Amniotic stem cell (primary cell): ENCODE results near the gene ZCCHC7.

Experiments used
- DNase-seq: peaks from one replicate; lab custom pipeline; 2025; lab: John Stamatoyannopoulos, UW

ZCCHC7 gene

GRCh38 chr9:37209431-37210386 lies 89.3 kb downstream of the ZCCHC7 start:
- DNase-seq = no peak

- DNase-seq = no peak
Observed at GRCh38 chr9:37210737-37211523, 90.6 kb downstream of the ZCCHC7 start.

- no peak for DNase-seq
Observed at GRCh38 chr9:37212435-37212834, 92.1 kb downstream of the ZCCHC7 start.

- no peak for DNase-seq
Observed at GRCh38 chr9:37215381-37215780, 95.0 kb downstream of the ZCCHC7 start.

GRCh38 chr9:37215830-37216229 lies 95.5 kb downstream of the ZCCHC7 start:
- DNase-seq = no peak

GRCh38 chr9:37217161-37217560 lies 96.8 kb downstream of the ZCCHC7 start:
- no peak for DNase-seq

GRCh38 chr9:37218800-37219425 lies 98.5 kb downstream of the ZCCHC7 start:
- no peak for DNase-seq

GRCh38 chr9:37220971-37221370 lies 100.6 kb downstream of the ZCCHC7 start:
- DNase-seq = no peak

- DNase-seq = no peak
Observed at GRCh38 chr9:37221489-37222106, 101.2 kb downstream of the ZCCHC7 start.

GRCh38 chr9:37229455-37229854 lies 109.1 kb downstream of the ZCCHC7 start:
- DNase-seq = no peak

- no peak for DNase-seq
Observed at GRCh38 chr9:37229882-37230482, 109.6 kb downstream of the ZCCHC7 start.

- no peak for DNase-seq
Observed at GRCh38 chr9:37236822-37237221, 116.4 kb downstream of the ZCCHC7 start.

GRCh38 chr9:37238122-37238521 lies 117.7 kb downstream of the ZCCHC7 start:
- DNase-seq = no peak

GRCh38 chr9:37239224-37239859 lies 119.0 kb downstream of the ZCCHC7 start:
- DNase-seq = no peak

GRCh38 chr9:37239921-37240320 lies 119.5 kb downstream of the ZCCHC7 start:
- DNase-seq = no peak

- no peak for DNase-seq
Observed at GRCh38 chr9:37241340-37241739, 121.0 kb downstream of the ZCCHC7 start.

GRCh38 chr9:37242089-37242488 lies 121.7 kb downstream of the ZCCHC7 start:
- no peak for DNase-seq

- no peak for DNase-seq
Observed at GRCh38 chr9:37243588-37244345, 123.4 kb downstream of the ZCCHC7 start.

GRCh38 chr9:37246826-37247225 lies 126.5 kb downstream of the ZCCHC7 start:
- no peak for DNase-seq

- DNase-seq = no peak
Observed at GRCh38 chr9:37248651-37249163, 128.3 kb downstream of the ZCCHC7 start.
